Measurements from ENCODE around the gene ACOXL.

DNA sequence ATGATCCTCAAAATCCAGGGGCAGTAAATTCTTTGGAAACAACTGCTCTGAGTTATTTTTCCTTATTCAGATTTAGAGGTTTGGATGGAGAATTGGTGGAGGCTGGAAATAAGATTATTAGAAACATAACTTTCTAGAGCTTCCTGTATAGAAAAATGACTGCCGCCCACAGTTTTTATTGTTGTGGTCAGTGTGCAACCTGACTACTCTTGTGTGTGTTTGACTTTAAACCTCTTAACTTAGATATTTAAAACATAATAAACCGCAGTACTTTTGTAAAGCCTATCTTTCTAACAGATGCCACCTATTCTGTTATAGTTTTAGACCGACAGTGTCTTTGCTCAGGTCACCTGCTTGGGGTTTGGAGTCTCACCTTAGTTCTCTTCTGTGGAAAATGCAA, 272.9 kb downstream of the ACOXL start:
- TF ChIP-seq, protein P1, sequence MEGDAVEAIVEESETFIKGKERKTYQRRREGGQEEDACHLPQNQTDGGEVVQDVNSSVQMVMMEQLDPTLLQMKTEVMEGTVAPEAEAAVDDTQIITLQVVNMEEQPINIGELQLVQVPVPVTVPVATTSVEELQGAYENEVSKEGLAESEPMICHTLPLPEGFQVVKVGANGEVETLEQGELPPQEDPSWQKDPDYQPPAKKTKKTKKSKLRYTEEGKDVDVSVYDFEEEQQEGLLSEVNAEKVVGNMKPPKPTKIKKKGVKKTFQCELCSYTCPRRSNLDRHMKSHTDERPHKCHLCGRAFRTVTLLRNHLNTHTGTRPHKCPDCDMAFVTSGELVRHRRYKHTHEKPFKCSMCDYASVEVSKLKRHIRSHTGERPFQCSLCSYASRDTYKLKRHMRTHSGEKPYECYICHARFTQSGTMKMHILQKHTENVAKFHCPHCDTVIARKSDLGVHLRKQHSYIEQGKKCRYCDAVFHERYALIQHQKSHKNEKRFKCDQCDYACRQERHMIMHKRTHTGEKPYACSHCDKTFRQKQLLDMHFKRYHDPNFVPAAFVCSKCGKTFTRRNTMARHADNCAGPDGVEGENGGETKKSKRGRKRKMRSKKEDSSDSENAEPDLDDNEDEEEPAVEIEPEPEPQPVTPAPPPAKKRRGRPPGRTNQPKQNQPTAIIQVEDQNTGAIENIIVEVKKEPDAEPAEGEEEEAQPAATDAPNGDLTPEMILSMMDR (conservative IDR thresholded peaks at IDR 0.05 in 1 of 2, IDR thresholded peaks at IDR 0.05 in 1 of 2; ENCODE audit: extremely low read depth in 1 of 2, insufficient read depth in 1 of 2, low read depth in 1 of 2, low read length in 2 of 2), result no peak
- TF ChIP-seq EZH2 (IDR thresholded peaks at IDR 0.05; ENCODE audit: borderline replicate concordance, low read length), result no peak

All from mammary epithelial cell (primary cell).